Stimulated activated CD8-positive, alpha-beta memory T cell treated with anti-CD3 and anti-CD28 coated beads, Interleukin-12 subunit alpha, Interleukin-12 subunit beta, amount 100 ng/mL, for 4 hours (primary cell): ENCODE data around the gene NPEPL1.

Experiments used
- DNase-seq: peaks from one replicate; pipeline ENCODE4 v3.0.0-alpha.2; 2020; ENCODE audit warnings: low read depth

The NPEPL1 gene

DNA sequence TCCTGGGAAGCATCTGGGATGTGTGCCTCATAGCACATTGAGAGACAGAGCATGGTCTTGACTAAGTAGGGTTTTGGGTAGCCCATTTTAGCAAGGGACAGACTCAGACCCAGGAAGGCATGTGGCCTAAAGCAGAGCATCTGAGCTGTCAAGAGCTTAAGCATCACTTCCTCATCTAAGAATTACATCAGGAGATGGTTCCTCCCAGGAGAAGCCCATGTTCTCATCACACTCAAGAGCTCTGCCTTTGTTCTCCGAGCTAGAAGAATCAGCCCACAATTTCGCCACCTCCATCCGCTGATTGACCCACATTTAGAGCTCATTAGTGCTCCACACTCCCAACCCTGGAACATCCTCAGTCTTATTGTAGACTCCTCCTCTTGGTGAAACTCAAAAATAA is 68.3 kb downstream of the NPEPL1 start:
- no peak for DNase-seq

- no peak for DNase-seq
Observed at GRCh38 chr20:58762120-58762519, 69.5 kb downstream of the NPEPL1 start.

- no peak for DNase-seq
Observed at GRCh38 chr20:58763076-58763475, 70.5 kb downstream of the NPEPL1 start.
